Neural progenitor cell (in vitro differentiated cells): Measurements from ENCODE around the gene SREBF1. TPM values are rescaled to one million over a fixed set of nuclear protein-coding genes. Genes with fewer than 3 reads are reported as not detected.

Experiments used
- DNase-seq: peaks from one replicate; pipeline ENCODE4 v3.0.0-alpha.2; 2016; ENCODE audit warnings: low spot score
- H2AFZ ChIP-seq: fragments of 200-600 bp; sonication (generic); replicated peaks from 2 replicates; pipeline ENCODE4 v1.6.1; 2016; ENCODE audit warnings: antibody characterized with exemption
- H3F3A ChIP-seq: fragments of 200-600 bp; sonication (generic); 2 replicates; pipeline ENCODE4 v1.6.1; 2016; ENCODE audit warnings: antibody characterized with exemption, low read depth
- H3K27ac ChIP-seq: fragments of 200-600 bp; sonication (generic); 2 replicates; pipeline ENCODE4 v1.5.1; 2016; ENCODE audit warnings: mild to moderate bottlenecking
- H3K27me3 ChIP-seq: fragments of 200-600 bp; sonication (generic); 2 replicates; pipeline ENCODE4 v1.6.1; 2016; ENCODE audit warnings: mild to moderate bottlenecking, moderate library complexity
- H3K36me3 ChIP-seq: fragments of 200-600 bp; sonication (generic); 2 replicates; pipeline ENCODE4 v1.5.1; 2016
- H3K4me1 ChIP-seq: fragments of 200-600 bp; sonication (generic); 2 replicates; pipeline ENCODE4 v1.6.1; 2016; ENCODE audit warnings: mixed run types
- H3K4me2 ChIP-seq: fragments of 200-600 bp; sonication (generic); 2 replicates; pipeline ENCODE4 v1.6.1; 2016
- H3K4me3 ChIP-seq: fragments of 200-600 bp; sonication (generic); 2 replicates; pipeline ENCODE4 v1.5.1; 2016
- H3K79me2 ChIP-seq: fragments of 200-600 bp; sonication (generic); 2 replicates; pipeline ENCODE4 v1.6.1; 2016; ENCODE audit warnings: low read depth
- H3K9ac ChIP-seq: fragments of 200-600 bp; sonication (generic); 2 replicates; pipeline ENCODE4 v1.6.1; 2016
- H3K9me3 ChIP-seq: fragments of 200-600 bp; sonication (generic); 2 replicates; pipeline ENCODE4 v1.5.1; 2016; ENCODE audit warnings: low read depth
- H4K20me1 ChIP-seq: fragments of 200-600 bp; sonication (generic); 2 replicates; pipeline ENCODE4 v1.6.1; 2016; ENCODE audit warnings: low read depth
- H3K27ac Mint-ChIP-seq: 3 replicates; pipeline ENCODE4 v1.8.0; 2021; ENCODE audit warnings: mixed read lengths
- H3K27me3 Mint-ChIP-seq: 2 replicates; pipeline ENCODE4 v1.8.0; 2022; ENCODE audit warnings: low read depth, mild to moderate bottlenecking, inconsistent platforms, moderate library complexity, mixed read lengths; ENCODE audit not compliant: insufficient read depth
- H3K36me3 Mint-ChIP-seq: 3 replicates; pipeline ENCODE4 v1.8.0; 2021; ENCODE audit warnings: mixed read lengths
- H3K4me1 Mint-ChIP-seq: 3 replicates; pipeline ENCODE4 v1.8.0; 2021; ENCODE audit warnings: mixed read lengths
- H3K4me3 Mint-ChIP-seq: 3 replicates; pipeline ENCODE4 v1.8.0; 2021; ENCODE audit warnings: mild to moderate bottlenecking, moderate library complexity, mixed read lengths
- H3K9me3 Mint-ChIP-seq: 3 replicates; pipeline ENCODE4 v1.8.0; 2020; ENCODE audit warnings: mixed read lengths
- EZH2 ChIP-seq: fragments of 200-600 bp; sonication (generic); IDR thresholded peaks from 2 replicates; pipeline ENCODE4 v1.6.1; 2017; ENCODE audit warnings: antibody characterized with exemption, mild to moderate bottlenecking, moderate library complexity
- EZH2phosphoT487 ChIP-seq: fragments of 200-600 bp; sonication (generic); IDR thresholded peaks from 2 replicates; pipeline ENCODE4 v1.6.1; 2017; ENCODE audit warnings: antibody characterized with exemption
- total RNA-seq: library from RNA; depleted of rRNA; stranded (reverse); fragments of >200 nt; gene quantifications from 2 replicates; pipeline ENCODE4 v1.2.3, GENCODE V29; 2015; ENCODE audit warnings: low replicate concordance
- TF ChIP-seq, protein P1 (sequence below): fragments of 200-600 bp; sonication (generic); IDR thresholded peaks from 2 replicates; pipeline ENCODE4 v1.5.1; 2017; ENCODE audit warnings: antibody characterized with exemption, mild to moderate bottlenecking

SREBF1 gene
- total RNA-seq, 1 donor from 2014 or later = 12.7 TPM

DNA sequence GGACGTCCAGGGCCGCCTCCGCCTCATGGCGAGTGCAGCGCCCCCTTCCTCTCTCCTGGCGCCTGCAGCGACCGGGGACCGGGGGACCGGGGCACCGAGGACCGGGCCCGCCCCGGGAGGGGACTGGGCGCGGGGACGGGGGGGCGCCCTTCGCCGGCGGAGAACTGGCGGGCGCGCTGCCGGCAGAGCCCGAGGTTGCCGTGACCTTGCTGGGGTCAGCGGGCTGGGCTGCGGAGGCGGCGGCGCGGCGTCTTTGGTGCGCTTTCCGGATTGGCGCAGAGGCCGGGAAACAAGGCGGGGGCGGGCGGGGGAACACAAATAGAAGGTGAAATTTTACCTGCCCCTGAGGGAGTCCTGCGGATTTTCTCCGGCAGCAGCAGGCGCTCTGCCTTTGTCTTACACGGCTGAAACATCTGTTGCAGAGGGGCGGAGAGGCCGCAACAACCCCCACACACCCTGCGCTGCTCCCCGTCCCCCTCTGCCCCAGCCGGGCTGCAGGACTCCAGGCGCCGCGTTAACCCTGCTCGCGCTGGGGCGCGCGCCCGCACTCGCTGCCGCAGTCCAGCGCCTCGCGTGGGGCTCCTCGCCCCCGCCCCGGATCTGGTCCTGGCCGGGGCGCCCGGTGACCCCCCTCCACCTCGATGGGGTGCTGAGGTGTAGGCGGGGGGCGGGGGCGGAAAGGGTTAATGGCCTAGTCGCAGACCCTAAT is 53.5 kb downstream of the SREBF1 start:
- Histone ChIP-seq H3K4me2 (peak overlapping the region; percentile 98), H3K27me3 (peaks cover 19% of the 10 kb centered on the region), H3K4me1 (peaks cover 63% of the 10 kb centered on the region), H3F3A (peaks cover 72% of the 10 kb centered on the region), H4K20me1 (peaks cover 97% of the 10 kb centered on the region), H3K27ac (peak overlapping the region; percentile 79), H3K4me3 (peak overlapping the region; percentile 68), H2AFZ (no peak overlapping the region), H3K9me3 (no peaks in the 10 kb centered on the region), H3K79me2 (peaks cover 16% of the 10 kb centered on the region), H3K36me3 (no peaks in the 10 kb centered on the region), H3K9ac (no peak overlapping the region)
- Mint-ChIP-seq H3K36me3 (no peaks in the 10 kb centered on the region), H3K4me3 (peak overlapping the region; percentile 87), H3K27me3 (peaks cover 5% of the 10 kb centered on the region), H3K27ac (no peak overlapping the region), H3K9me3 (no peaks in the 10 kb centered on the region), H3K4me1 (peaks cover 64% of the 10 kb centered on the region)
- TF ChIP-seq EZH2 (no peak), EZH2phosphoT487 (peak; percentile 23)
- TF ChIP-seq, protein P1, sequence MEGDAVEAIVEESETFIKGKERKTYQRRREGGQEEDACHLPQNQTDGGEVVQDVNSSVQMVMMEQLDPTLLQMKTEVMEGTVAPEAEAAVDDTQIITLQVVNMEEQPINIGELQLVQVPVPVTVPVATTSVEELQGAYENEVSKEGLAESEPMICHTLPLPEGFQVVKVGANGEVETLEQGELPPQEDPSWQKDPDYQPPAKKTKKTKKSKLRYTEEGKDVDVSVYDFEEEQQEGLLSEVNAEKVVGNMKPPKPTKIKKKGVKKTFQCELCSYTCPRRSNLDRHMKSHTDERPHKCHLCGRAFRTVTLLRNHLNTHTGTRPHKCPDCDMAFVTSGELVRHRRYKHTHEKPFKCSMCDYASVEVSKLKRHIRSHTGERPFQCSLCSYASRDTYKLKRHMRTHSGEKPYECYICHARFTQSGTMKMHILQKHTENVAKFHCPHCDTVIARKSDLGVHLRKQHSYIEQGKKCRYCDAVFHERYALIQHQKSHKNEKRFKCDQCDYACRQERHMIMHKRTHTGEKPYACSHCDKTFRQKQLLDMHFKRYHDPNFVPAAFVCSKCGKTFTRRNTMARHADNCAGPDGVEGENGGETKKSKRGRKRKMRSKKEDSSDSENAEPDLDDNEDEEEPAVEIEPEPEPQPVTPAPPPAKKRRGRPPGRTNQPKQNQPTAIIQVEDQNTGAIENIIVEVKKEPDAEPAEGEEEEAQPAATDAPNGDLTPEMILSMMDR = peak; percentile 55
- DNase-seq = peak; percentile 88

DNA sequence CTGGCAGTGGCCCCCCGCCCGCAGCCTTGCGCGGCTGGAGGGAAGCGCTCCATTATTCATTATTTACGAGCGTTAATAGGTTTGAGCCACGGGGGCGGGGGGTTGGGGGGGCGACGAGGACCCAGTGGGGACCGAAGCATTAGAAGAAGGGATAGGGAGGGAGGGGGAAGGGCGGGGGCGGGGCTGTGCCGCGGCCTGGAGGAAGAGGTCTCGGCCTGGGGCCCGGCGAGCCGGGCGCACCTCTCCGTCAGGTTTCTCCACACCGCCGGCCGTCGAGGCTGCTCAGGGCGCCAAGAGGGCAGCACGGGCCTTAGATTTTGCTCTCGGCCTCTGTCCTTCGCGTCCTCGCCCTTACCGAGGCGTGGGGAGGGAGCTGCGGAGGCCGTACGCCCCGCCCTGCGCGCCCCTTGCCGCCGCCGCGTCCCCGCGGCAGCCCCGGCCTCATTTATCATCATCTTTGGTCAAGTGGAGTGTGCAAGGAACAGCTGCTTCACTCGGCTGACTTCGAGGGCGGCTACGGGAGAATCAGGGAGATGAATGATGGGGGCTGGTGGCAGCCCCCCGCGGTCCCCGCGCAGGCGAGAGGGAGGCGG is 54.2 kb downstream of the SREBF1 start:
- H3K36me3 ChIP-seq = no peaks in the 10 kb centered on the region
- peaks cover 61% of the 10 kb centered on the region for H3K4me1 ChIP-seq
- no peak overlapping the region for H3K27ac Mint-ChIP-seq
- no peaks in the 10 kb centered on the region for H3K36me3 Mint-ChIP-seq
- peaks cover 97% of the 10 kb centered on the region for H4K20me1 ChIP-seq
- peak overlapping the region; percentile 87 for H3K4me3 Mint-ChIP-seq
- peaks cover 19% of the 10 kb centered on the region for H3K27me3 ChIP-seq
- H3K79me2 ChIP-seq = peaks cover 16% of the 10 kb centered on the region
- peaks cover 5% of the 10 kb centered on the region for H3K27me3 Mint-ChIP-seq
- H3K9ac ChIP-seq = no peak overlapping the region
- H3K9me3 ChIP-seq = no peaks in the 10 kb centered on the region
- H3K4me1 Mint-ChIP-seq = peaks cover 65% of the 10 kb centered on the region
- H3K4me2 ChIP-seq = peak overlapping the region; percentile 98
- no peak overlapping the region for H3K27ac ChIP-seq
- peak overlapping the region; percentile 68 for H3K4me3 ChIP-seq
- H3F3A ChIP-seq = peaks cover 73% of the 10 kb centered on the region
- H2AFZ ChIP-seq = no peak overlapping the region
- peak; percentile 8 for TF ChIP-seq EZH2phosphoT487
- TF ChIP-seq, protein P1 = no peak
- DNase-seq = peak; percentile 72
- no peaks in the 10 kb centered on the region for H3K9me3 Mint-ChIP-seq

DNA sequence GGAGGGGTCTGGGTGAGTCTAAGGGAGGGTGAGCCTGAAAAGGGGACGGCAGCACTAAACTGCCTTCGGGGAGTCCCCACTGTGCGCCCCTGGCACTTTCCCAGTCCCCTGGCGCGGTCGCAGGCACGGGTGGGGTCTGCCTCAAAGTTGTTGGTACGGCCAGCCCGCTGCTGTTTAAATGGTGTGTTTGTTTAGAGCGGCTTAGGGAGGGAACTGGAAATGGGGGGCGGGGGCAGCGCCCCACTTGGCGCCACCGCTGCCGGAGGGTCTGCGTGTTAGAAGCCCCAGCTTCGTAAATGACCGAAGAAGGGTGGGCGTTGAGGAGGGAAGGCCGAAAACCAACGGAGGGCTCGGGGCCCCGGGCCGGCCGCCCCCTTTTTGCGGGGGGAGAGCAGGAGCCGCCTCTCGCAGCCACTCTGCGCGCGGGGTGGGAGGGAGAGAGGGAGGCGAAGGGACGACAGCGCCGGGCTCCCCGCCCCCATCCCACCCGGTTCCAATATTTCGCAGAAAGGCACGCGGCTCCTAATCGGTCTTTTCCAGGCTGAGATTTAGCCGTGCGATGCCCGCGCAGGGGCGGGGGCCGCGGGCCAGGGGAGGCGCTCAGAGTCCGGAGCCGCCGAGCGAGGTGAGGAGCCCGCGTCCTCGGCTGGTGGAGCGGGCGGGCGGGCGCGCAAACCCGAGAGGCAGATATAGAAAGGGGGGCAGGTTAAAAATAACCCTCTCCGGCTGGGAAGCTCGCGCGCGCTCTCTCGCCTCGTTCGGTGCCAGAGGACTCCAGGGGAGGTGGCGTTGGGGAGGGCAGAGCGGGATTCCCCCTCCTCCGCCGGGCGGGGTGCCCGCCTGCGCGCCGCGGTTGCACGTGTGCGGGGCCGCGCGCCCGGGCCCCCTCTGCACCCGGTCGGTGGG is 54.9 kb downstream of the SREBF1 start:
- Histone ChIP-seq H3K79me2 (peaks cover 16% of the 10 kb centered on the region), H2AFZ (no peak overlapping the region), H3K9me3 (no peaks in the 10 kb centered on the region), H3K27me3 (peaks cover 19% of the 10 kb centered on the region), H4K20me1 (peaks cover 97% of the 10 kb centered on the region), H3K4me2 (peak overlapping the region; percentile 98), H3K9ac (no peak overlapping the region), H3F3A (peaks cover 73% of the 10 kb centered on the region), H3K36me3 (no peaks in the 10 kb centered on the region), H3K27ac (no peak overlapping the region), H3K4me1 (peaks cover 58% of the 10 kb centered on the region), H3K4me3 (peak overlapping the region; percentile 68)
- Mint-ChIP-seq H3K9me3 (no peaks in the 10 kb centered on the region), H3K4me1 (peaks cover 65% of the 10 kb centered on the region), H3K4me3 (peak overlapping the region; percentile 83), H3K27ac (no peak overlapping the region), H3K27me3 (peaks cover 5% of the 10 kb centered on the region), H3K36me3 (no peaks in the 10 kb centered on the region)
- peak; percentile 78 for DNase-seq
- TF ChIP-seq EZH2phosphoT487 = no peak
- TF ChIP-seq, protein P1 = no peak
- TF ChIP-seq EZH2 = no peak
